ENCODE results near the gene APCDD1L.

The APCDD1L gene

DNA sequence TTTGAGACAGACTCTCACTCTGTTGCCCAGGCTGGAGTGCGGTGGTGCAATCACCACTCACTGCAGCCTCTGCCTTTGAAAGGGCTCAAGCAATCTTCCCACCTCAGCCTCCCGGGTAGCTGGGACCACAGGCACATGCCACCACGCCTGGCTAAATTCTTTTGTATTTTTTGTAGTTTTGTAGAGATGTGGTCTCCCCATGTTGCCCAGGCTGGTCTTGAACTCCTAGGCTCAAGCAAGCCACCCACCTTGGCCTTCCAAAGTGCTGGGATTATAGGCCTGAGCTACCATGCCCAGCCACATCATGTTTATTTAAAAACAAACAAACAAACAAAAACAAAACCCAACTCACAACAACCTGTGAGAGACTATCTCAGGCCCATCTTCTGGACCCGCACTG lies 29.7 kb upstream of the APCDD1L start:
- no peak for DNase-seq

DNA sequence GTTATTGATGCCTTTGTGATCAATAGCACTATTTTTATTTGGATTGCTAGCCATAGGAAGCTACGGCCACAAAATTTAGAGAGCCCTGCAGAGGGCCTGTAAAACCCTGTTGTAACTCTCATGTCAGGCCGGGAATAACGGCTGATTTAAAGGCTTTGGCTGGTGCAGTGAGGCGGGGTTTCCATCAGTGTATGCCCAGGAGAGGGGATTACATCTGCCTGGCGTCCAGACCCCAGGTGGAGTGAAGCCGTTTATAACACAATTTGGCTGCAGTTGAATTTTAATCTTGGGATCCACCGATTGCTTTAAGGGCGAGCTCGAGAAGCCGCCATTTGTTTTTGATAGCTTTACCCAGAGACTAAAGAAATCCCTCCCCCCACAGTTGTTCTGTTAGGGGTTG lies 29.1 kb upstream of the APCDD1L start:
- no peak for DNase-seq

DNA sequence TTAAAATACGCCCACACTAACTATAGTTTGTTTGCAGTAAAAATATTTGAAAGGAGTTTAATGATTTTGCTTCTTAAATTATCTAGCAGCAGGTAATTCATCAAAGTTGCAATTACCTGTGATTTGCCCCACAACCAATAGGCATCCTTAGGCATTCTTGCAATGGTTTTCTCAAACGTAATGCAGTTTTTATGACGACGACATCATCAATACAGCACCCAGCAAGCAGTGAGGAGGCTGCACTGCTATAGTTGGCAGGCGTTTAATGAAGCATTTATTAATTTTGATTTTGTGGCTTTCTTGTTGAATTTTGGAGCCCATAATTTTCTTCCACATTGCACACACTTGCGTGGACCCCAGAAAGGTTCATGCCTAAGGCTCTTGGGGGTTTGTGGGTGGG lies 28.1 kb upstream of the APCDD1L start:
- no peak for DNase-seq

DNA sequence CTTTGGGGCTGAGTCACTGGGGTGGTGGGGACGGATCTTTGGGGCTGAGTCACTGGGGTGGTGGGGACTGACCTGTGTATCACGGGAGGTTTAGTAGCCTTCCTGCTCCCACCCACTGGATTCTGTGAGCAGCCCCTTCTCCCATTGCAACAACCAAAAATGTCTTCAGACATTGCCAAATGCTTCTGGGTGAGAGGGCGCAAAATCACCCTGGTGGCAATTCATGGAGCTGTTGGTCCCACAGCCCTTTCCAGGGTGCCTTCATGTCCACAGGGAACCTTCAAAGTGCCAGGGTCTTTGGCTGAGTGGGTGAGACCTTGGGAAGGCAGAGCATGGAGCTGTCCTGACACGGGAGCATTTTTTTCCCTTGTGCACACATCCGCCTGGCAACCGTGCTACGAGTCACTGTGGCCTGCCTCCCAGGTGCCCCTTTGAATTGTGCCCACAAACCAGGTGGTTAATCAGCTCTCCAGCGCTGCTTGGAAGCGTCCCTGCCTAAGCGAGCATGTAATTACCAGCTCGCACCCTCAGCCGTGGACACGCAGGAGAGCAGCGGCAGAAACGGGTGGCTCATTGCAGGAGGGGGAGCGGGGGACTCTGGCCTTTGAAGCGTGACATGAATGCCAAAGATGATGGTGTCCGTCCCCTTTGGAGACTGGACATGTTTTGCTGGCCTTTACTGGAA lies 27.4 kb upstream of the APCDD1L start:
- DNase-seq = peak; percentile 56

DNA sequence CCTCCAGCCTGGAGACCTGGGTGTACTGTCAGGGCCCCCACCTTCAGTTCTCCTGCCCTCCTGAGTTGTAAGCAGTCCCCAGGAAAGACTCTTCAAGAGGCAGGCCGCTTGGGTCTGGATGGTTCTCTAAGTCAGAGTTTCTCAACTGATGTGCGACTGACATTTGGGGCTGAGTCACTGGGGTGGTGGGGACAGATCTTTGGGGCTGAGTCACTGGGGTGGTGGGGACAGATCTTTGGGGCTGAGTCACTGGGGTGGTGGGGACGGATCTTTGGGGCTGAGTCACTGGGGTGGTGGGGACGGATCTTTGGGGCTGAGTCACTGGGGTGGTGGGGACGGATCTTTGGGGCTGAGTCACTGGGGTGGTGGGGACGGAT lies 26.8 kb upstream of the APCDD1L start:
- peak; percentile 73 for DNase-seq

DNA sequence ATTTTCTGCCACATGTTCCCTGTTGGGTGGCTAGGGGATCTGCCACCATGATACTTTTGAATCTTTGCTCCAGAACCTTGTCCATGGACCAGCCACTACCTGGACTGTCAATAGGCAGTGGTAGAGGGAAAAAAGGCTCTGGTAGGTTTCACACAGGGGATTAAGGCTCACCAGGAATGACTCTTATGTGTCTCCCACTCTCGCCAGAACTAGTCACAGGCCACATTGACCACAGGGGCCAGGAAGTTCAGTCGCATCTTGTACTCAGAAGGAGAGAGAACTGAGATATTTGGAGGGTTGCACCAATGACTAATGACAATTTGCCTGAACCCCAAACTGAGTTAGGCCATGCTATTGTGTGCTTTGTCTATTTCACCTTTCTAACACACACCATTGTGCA lies 23.6 kb upstream of the APCDD1L start:
- DNase-seq = peak; percentile 42

DNA sequence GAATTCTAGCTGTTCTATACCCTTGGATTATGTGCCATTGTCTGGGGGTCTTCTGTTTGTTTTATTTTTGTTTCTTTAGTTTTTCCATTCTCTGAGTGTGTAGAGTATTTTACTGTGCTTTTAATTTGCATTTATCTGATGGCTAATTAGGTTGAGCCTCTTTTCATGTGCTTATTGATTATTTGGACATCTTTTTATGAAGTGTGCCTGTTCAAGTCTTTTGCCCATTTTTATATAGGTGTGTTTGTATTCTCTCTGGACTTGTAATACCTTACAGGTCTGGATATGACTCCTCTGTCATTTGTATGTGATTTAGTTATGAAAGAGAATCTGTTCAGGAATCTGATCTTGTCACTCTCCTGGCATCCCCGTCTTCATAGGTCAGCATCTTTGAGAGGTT lies 22.6 kb upstream of the APCDD1L start:
- DNase-seq = no peak

DNA sequence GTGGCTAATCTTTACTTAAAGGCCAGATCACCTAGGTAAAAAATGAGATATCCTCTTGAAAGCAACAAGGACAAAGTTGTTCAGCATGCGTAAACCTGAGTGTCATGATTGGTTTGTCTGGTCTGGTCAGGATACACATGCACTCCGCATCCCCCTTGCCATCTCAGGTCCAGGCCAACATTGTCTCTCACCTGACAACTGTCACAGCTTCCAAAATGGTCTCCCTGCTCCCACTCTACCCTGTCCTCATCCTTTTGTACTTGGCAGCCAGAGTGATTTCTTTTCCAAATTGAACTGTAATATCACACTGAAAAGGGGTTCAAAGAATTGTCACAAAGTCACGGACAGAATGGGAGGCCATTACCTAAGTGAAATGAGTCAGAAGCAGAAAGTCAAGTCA lies 21.1 kb upstream of the APCDD1L start:
- no peak for DNase-seq

DNA sequence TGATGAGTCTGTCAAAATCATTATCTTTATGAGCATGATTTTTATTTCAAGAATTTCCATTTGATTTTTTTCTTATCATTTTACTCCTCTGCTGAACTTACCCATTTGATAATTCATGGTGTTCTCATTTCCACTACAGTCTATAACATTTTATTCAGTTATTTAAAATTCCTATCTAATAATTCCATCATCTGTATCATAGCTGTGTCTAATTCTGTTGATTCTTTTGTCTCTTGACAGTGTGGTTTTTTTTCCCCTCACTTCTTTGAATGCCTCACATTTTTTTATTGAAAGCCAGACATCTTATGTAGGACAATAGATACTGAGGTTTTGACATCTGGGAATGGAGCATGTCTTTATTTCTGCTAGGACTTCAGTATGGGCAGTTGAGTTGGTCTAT lies 16.5 kb upstream of the APCDD1L start:
- DNase-seq = no peak

DNA sequence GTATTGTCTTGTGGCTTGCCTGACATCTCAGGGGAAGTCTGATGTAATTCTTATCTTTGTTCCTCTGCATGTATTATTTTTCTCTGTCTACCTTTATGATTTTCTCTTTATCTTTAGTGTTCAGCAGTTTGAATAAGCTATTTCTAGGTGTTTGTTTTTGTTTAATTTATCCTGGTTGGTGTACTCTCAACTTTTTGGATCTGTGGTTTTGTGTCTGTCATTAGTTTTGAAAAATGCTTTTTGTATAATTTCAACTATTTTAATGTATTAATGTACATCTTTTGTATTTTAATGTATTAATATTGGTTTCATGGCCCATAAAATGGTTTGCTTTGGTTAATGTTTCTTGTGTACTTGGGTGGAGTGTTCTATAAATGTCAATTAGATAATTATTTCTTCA lies 15.9 kb upstream of the APCDD1L start:
- DNase-seq = no peak

DNA sequence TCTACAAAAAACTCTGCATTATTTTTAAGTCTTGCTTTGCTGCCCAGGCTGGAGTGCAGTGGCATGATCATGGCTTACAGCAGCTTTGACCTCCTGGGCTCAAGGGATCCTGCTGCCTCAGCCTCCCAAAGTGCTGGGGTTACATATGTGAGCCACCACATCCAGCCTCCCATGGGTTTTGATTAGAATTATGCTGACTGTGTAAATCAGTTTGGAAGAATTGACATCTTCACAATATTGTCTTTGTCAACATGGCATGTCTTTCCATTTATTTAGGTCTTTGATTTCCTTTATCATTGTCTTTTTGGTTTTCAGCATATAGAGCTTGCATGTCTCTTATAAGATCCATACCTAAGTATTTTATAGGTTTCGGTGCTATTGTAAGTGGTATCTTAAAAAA lies 13.2 kb upstream of the APCDD1L start:
- DNase-seq = no peak

DNA sequence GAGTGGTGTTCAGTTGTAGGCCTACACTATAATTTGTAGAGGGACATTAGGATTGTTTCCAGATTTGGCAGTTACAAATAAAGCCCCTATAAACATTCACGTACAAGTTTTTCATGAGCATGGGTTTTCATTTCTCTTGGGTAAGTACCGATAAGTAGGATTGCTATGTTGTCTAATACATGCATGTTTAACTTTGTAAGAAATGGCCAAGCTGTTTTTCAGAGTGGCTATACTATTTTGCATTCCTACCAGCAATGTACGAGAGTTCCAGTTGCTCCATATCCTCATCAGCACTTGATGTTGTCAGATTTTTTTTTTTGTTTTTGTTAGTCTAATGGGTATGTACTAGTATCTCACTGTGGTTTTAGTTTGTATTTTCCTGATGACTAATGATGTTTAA lies 11.2 kb upstream of the APCDD1L start:
- no peak for DNase-seq

DNA sequence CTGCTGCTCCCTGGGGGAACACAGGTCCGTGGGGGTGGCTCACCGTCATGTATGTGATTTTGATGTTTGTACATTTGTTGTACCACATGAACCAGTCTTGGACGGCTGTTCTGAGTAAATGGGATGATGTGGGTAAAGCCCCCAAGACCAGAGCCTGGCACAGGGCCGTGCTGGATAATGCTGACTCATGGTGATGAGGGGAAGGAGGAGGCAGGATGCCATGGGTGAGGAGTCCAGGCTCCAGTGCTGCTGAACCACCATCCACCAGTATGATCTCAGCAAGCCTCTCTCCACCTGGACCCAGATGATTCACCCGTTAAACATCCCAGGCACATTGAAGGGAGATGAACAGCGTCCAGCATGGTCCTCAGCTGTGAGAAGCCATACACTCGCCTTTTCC lies 9.6 kb upstream of the APCDD1L start:
- peak; percentile 81 for DNase-seq

DNA sequence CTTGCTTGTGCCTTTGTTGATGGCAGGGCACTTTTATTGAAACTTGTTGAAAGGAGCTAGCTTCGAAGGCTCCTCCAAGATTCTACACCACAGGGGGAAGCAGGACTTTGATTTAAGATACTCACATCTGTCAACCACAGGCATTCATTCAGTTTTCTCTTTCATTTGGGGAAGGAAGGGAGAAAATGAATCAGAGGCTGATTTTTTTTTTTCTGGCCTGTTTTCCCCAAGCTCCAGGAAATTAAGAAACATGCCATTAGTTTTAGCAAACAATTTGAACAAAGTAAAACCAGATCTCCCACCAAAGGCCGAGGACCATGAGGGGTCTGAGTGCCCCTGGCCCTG lies 8.7 kb upstream of the APCDD1L start:
- peak; percentile 82 for DNase-seq

DNA sequence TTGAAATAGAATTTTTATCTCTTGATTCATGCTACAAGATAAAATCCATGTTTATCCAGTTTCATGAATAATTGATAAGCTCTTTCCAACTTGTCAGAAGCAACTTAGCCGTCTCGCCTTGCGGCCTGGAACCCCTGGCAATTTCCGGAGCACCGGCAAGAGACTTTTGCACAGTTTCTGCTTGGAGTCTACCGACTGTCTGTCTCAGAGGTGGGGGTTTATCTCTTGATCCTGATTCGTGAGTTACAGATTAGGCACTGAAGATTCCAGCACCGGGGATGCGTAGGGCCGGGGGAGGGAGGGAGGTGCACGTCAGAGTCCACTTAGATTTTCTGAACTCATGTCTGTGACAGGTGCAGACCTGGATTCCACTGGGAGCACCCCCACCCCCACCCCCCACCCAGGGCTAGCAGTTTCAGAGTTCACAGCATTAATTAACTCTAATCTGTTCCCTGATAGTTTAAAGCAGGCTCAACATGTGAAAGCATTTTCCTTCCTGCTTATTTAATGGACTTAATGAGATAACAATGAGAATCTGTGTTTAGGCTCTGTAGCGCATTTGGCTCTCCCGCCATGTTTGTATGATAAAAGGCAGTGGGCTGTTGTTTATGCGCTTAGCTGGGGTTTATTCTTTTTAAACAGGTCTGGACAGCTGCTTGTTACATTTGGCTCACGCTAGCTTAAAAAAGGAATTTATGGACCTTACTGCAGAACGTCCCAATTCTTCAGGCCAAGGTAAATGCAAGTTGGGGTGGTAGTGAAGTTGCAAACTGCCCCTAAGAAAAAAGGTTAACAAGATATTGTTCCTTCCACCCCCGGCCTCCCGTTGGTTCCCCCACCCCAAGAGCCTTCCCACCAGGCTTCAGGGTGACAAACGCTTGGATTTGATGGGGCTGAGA lies 8.1 kb upstream of the APCDD1L start:
- DNase-seq = no peak

DNA sequence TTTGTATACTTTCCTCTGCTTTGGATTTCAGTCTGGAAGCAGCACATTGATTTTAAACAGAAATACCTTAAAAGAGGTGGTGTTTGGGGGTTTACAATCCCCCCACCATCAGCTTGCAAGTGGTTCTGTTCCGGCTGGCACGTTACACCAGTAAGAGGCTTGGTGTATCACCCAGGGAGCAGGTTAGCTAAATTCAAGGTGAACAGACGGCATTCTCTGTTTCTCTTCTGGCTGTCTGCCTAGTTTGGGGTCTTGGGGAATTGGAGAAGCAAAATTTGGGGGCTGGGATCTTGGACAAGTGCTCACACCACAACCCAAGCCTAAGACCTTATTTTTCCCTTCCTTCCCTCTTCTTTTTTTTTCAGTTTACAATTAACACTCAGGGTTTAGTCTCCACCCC lies 7.5 kb upstream of the APCDD1L start:
- DNase-seq = no peak

DNA sequence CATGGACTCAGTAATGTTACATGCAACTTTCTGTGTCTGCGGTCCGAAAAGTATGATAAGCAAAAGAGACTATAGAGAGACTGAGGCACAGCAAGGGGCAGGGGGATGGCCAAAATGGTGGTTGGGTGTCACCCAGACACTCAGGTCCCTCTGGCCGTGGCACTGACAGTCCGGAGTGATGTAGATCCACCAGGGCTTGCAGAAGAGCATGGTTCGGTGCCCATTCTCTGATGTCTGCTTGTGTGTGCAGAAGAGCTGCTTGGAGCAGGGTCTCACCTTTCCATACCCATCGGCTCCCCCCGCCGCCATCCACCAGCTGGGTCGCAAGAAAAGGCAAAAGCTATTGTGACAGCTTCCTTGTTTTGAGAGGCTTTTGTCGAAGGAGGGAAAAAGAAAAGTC lies 6.6 kb upstream of the APCDD1L start:
- no peak for DNase-seq

DNA sequence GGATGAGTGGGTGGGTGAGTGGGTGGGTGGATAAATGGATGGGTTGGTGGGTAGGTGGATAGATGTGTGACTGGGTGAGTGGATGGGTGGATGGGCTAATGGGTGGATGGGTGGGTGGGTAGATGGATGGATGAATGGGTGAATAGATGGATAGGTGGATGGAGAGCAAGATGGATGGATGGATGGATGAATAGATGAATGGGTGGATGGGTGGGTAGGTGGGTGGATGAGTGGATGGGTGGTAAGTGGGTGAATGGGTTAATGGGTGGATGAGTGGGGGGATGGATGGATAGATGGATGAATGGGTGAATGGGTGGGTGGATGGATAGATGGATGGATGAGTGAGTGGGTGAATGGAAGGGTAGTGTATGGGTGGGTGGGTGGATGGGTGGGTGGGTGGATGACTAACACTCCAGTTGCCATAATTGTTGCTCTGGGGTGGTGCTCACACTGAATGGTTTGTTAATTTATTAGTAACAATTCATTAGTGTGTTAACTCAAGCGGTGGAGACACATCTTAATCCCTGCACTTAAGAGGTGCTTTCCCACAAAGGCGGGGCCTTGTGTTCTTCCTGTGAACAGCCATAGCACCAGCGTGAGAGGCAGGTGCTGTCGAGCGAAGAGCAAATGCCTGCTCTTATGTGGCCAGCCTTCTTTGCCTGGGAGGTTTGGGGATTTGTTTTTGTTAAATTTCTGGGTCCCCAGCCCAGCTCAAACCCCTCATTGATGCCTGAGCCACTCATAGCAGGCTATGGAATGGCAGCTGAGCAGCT lies 4.9 kb upstream of the APCDD1L start:
- DNase-seq = no peak

DNA sequence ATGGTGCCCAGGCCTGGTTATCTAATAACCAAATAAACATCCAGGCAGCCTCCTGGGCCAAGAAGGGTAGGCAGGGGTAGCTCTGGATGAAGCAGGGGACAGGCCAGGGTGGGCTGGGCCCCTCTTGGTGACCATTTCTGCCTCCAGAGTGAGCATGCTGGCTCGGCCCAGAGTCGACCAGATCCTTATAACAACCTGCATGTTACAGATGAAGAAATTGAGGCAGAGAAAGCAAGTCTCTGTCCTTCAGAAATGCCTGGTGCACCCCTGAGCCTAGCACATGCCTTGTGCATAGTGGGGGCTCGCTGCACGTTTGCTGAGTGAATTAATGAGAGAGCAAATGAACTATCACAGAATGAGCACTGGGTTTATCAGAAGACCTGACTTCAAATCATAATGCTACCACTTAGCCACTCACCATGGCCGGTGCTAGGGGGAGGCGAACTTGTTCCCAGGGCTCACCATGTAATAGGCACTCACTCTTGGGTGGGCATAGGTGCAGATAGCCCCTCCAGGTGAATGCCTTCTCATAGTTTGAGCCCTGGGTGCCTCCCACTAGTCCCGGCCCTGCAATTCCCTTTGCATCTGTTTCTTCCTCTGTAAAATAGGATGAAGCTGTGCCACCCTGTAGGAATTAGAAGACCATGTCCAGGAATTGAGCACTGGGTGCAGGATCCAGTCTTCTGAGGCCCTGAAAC lies 3.8 kb upstream of the APCDD1L start:
- DNase-seq = no peak

DNA sequence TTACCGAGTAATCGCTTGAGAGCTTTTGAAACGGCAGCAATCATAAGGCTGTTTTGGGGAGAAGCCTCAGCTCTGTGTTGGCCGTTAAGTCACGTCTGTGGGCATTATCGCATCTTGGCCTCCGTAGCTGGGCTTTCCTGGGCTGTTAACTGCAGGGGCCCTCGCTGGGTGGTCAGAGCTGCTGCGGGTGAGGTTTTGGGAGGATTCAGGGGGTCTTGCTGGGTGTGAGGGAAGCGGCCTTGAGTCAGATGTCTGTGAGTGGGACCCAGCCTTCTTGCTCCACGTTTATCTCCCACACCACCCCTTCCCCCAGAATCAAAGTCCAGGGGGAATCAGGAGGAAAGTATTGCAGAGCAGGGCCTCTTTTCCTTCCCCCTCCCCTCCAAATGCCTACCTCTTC lies 3.2 kb upstream of the APCDD1L start:
- DNase-seq = no peak

DNA sequence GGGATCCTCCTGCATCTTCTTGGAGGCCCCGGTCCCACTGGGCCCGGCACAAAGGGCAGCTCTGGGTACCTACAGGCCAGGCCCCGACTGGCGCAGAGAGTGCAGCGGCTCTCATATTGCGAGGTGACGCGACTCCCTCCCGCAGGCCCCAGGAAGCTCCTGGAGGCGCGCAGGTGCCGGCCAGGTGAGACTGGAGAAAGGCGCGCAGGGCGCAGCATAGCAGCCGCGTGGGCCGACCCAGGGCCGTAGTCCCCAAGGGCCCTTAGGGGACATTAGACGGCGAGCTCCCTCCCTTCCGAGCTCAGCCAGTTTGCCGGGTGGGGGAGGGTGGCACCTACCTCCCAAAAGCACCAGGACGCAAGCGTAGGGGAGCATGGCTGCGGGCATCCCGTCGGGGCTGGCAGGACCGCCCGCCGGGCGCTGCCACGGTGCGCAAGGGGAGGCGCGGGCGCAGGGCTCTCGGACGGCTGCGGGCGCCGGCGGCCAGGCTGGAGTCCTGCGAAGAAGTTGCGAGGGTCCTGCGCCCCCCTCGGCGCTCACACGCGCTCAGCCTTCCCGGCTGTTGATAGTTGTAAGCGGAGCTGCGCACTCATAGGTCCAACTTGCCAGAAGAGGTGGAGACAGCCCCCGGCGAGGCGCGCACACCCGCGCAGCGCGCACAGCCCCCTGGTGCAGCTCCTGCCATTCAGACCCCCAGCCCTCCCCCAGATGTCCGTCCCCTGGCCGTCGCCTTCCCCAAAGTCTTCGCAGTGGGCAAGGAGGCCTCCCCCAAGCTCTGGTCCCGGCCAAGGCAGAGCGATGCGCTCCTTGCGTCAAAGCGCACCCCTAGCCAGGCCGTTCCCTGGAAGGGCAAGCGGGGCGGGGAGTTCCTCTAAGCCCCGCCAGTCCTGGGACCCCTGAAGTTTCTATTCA lies 622 bp downstream of the APCDD1L start:
- peak; percentile 38 for DNase-seq

DNA sequence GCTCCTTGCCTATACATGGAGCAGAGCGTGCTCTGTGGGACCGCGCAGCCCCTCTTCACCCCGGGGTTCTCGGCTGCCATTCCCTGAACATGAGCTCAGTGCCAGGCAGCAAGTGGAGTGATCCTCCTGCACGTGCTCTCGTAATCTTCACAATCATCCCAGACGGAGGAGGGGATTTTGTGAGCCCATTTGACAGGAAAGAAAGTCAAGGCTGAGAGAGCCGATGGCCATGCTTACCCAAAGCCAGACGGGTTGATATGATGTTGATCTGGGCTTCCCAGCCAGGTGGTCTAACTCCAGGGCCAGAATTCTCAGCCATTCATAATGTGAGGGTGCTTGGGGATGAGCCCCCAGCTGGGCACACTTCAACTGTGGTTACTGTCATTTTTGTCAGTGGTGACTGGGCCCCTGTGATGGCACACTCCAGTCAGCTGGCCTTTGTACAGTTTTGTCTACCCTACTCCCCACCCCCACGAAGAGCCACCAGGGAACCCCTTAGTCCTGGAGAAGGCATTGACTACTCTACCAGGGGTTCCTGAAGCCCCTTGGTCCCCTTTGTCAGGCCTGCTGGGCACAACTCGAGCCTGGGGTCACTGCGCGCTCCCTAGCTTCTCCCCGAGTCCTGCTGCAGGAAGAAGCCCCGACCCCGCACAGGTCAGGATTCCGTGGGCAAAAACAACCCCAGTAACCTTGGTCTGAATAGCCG lies 1.5 kb downstream of the APCDD1L start:
- no peak for DNase-seq

Data from fibroblast of skin of right quadriceps (primary cell).